Natural killer cell (primary cell): ENCODE results near the gene TMC5. TPM values are rescaled to one million over a fixed set of nuclear protein-coding genes. Genes with fewer than 3 reads are reported as not detected.
"Not testable (repeated sequence)": the region's sequence is repeated elsewhere in the genome, so short reads cannot be mapped to it uniquely, and the experiment has no call there.

Source experiments
- ATAC-seq, 3 donors: fragments of 150-1000 bp in 2 of 3; fragments of 200-7000 bp in 1 of 3; cut with Tn5 transposase; 1 replicate in 1 of 3; 2 replicates in 2 of 3; pipeline ENCODE4 v1.10.0; 2021; ENCODE audit warnings: mild to moderate bottlenecking in 2 of 3, moderate library complexity in 2 of 3
- DNase-seq, 2 donors: peaks; one replicate each; pipeline versions ENCODE4 v3.0.0 to v3.0.0-alpha.2; 2013 to 2021; ENCODE audit warnings: mixed read lengths in 1 of 2
- H3K27ac ChIP-seq: one replicate; pipeline ENCODE4 v1.5.1; 2013; ENCODE audit warnings: mild to moderate bottlenecking, low read length
- H3K27me3 ChIP-seq: one replicate; pipeline ENCODE4 v1.6.1; 2013; ENCODE audit warnings: low read length; ENCODE audit not compliant: control insufficient read depth, insufficient read depth
- H3K36me3 ChIP-seq: one replicate; pipeline ENCODE4 v1.6.1; 2013; ENCODE audit warnings: low read length; ENCODE audit not compliant: control insufficient read depth, insufficient read depth
- H3K4me1 ChIP-seq: one replicate; pipeline ENCODE4 v1.6.1; 2013; ENCODE audit warnings: low read length; ENCODE audit not compliant: control insufficient read depth, insufficient read depth
- H3K4me3 ChIP-seq: one replicate; pipeline ENCODE4 v1.5.1; 2013; ENCODE audit warnings: low read length
- H3K9me3 ChIP-seq: one replicate; pipeline ENCODE4 v1.6.1; 2013; ENCODE audit warnings: low read length; ENCODE audit not compliant: control insufficient read depth, insufficient read depth
- H3K27ac Mint-ChIP-seq, 2 donors: one replicate each; pipeline ENCODE4 v1.8.0; 2022; ENCODE audit warnings: mild to moderate bottlenecking in 2 of 2, mixed read lengths in 2 of 2, moderate library complexity in 1 of 2
- H3K27me3 Mint-ChIP-seq, 2 donors: one replicate each; pipeline ENCODE4 v1.8.0; 2022; ENCODE audit warnings: low read depth in 2 of 2, mixed read lengths in 2 of 2
- H3K36me3 Mint-ChIP-seq: one replicate; pipeline ENCODE4 v1.8.0; 2022; ENCODE audit warnings: mixed read lengths
- H3K4me1 Mint-ChIP-seq, 2 donors: one replicate each; pipeline ENCODE4 v1.8.0; 2022; ENCODE audit warnings: mixed read lengths in 2 of 2
- H3K4me3 Mint-ChIP-seq: one replicate; pipeline ENCODE4 v1.8.0; 2022; ENCODE audit warnings: mild to moderate bottlenecking, moderate library complexity, mixed read lengths
- H3K9me3 Mint-ChIP-seq, 2 donors: one replicate each; pipeline ENCODE4 v1.8.0; 2022; ENCODE audit warnings: mixed read lengths in 2 of 2
- CTCF ChIP-seq: fragments of 200-600 bp; IDR thresholded peaks from one replicate; pipeline ENCODE4 v1.8.0; 2022; ENCODE audit warnings: antibody characterized with exemption
- WGBS: methylation state at CpG from one replicate; pipeline ENCODE4 v1.1.7; 2013; ENCODE audit warnings: missing lambda C conversion rate; ENCODE audit not compliant: insufficient coverage; 5-methylcytosine and 5-hydroxymethylcytosine counted together
- intact Hi-C: fragments of 100-400 bp; cut with micrococcal nuclease; formaldehyde crosslinking; loops from one replicate; pipeline ENCODE4 v1.14.2; 2022
- total RNA-seq, 4 donors: library from RNA; stranded (reverse); fragments of 120-200 nt in 1 of 4; gene quantifications; one replicate each; pipeline versions ENCODE4 v1.2.3 to v1.2.4, GENCODE V29; 2013 to 2022

TMC5 gene
- total RNA-seq, 3 donors from 2014 or later (not counting 1 experiment from before 2014, with no cell fraction given), result not detected

GRCh38 chr16:19393226-19394111 lies 24.2 kb upstream of the TMC5 start:
- 86% methylated on average over 13 of the region's 13 CpGs for WGBS
- Mint-ChIP-seq H3K4me1 (no peaks in the 10 kb centered on the region), H3K4me3 (no peak overlapping the region)

GRCh38 chr16:19395646-19396267 lies 21.9 kb upstream of the TMC5 start:
- H3K27ac ChIP-seq, H3K4me1 ChIP-seq, ATAC-seq, H3K27ac Mint-ChIP-seq, H3K4me1 Mint-ChIP-seq, intact Hi-C loops, H3K9me3 ChIP-seq, H3K27me3 ChIP-seq, H3K4me3 Mint-ChIP-seq, H3K36me3 Mint-ChIP-seq, H3K4me3 ChIP-seq, DNase-seq, H3K36me3 ChIP-seq, H3K9me3 Mint-ChIP-seq: not testable (repeated sequence)
- 96% methylated on average over 3 of the region's 4 CpGs for WGBS
- peaks cover 5 to 51% of the 10 kb centered on the region in 2 donors for H3K27me3 Mint-ChIP-seq

More at GRCh38 chr16:19393226-19394111, 24.2 kb upstream of the TMC5 start:
- Mint-ChIP-seq H3K9me3 (no peaks in the 10 kb centered on the region), H3K36me3 (no peaks in the 10 kb centered on the region), H3K27me3 (peaks cover 7 to 45% of the 10 kb centered on the region in 2 donors), H3K27ac (no peak overlapping the region)
- Histone ChIP-seq H3K4me1 (no peaks in the 10 kb centered on the region), H3K36me3 (no peaks in the 10 kb centered on the region), H3K9me3 (no peaks in the 10 kb centered on the region), H3K27ac (no peak overlapping the region), H3K4me3 (no peak overlapping the region), H3K27me3 (no peaks in the 10 kb centered on the region)
- TF ChIP-seq CTCF, result no peak
- intact Hi-C loops, result no loop called here
- ATAC-seq (no peak), DNase-seq (no peak)

- H3K4me3 ChIP-seq, result no peak overlapping the region
- TF ChIP-seq CTCF, result no peak
- no peak overlapping the region for H3K27ac ChIP-seq
- Mint-ChIP-seq H3K27ac (no peak overlapping the region), H3K9me3 (peaks cover 4 to 5% of the 10 kb centered on the region in 2 donors), H3K36me3 (no peaks in the 10 kb centered on the region), H3K4me3 (no peak overlapping the region), H3K27me3 (peaks cover 5 to 51% of the 10 kb centered on the region in 2 donors), H3K4me1 (no peaks in the 10 kb centered on the region)
- no peaks in the 10 kb centered on the region for H3K4me1 ChIP-seq
- ATAC-seq (no peak), DNase-seq (no peak)
- 21% methylated on average over 9 of the region's 9 CpGs for WGBS
- no peaks in the 10 kb centered on the region for H3K36me3 ChIP-seq
- no peaks in the 10 kb centered on the region for H3K27me3 ChIP-seq
- H3K9me3 ChIP-seq, result peaks cover 9% of the 10 kb centered on the region
- intact Hi-C loops, result no loop called here
Observed at GRCh38 chr16:19396555-19397011, 21.1 kb upstream of the TMC5 start.

GRCh38 chr16:19397373-19397772 lies 20.3 kb upstream of the TMC5 start:
- H3K36me3 ChIP-seq, H3K36me3 Mint-ChIP-seq, H3K9me3 Mint-ChIP-seq, DNase-seq, ATAC-seq, H3K27me3 ChIP-seq, H3K4me1 ChIP-seq, H3K4me3 ChIP-seq, H3K4me3 Mint-ChIP-seq, intact Hi-C loops, H3K27ac Mint-ChIP-seq, H3K27ac ChIP-seq, H3K4me1 Mint-ChIP-seq: not testable (repeated sequence)
- WGBS, result 90% methylated on average over 2 of the region's 2 CpGs
- peaks cover 8 to 51% of the 10 kb centered on the region in 2 donors for H3K27me3 Mint-ChIP-seq
- H3K9me3 ChIP-seq, result peaks cover 17% of the 10 kb centered on the region
